NCI-H2171 treated with DMSO at 0.1 percent for 48 hours (cell line): ENCODE data around the gene ATP6V0C.
"Not testable (repeated sequence)": the region's sequence is repeated elsewhere in the genome, so short reads cannot be mapped to it uniquely, and the experiment has no call there.

Source experiments
- DNase-seq: peaks from one replicate; lab custom pipeline; 2025; lab: John Stamatoyannopoulos, UW

The ATP6V0C gene

DNA sequence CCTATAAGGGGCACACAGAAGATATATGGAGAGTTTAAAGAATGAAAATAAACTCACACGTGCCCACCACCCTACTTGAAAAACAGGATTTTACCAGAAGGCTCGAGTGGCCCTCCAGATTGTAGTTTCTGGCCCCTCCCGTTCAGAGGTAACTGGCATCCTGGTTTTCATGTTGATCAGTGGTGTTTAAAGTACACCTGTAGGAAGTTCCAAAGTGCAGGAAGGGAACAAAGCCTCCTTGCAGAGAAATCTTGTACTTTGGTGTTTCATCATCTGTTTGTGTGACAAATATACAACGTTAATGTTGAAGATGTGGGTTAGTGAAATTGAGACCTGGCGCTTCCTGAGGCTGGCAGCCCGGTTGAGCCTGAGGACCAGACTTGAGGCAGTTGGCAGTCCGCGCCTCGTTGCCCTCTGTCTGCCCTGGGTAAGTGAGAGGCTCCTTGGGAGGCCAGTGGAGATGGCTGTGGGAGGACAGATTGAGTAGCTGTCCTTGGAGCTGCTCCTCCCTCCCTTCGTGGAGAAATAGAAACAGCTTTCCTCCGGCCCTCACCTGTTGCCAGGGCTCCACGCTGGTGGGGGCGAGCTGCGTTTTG is 36.6 kb downstream of the ATP6V0C start:
- DNase-seq, result not testable (repeated sequence)

DNA sequence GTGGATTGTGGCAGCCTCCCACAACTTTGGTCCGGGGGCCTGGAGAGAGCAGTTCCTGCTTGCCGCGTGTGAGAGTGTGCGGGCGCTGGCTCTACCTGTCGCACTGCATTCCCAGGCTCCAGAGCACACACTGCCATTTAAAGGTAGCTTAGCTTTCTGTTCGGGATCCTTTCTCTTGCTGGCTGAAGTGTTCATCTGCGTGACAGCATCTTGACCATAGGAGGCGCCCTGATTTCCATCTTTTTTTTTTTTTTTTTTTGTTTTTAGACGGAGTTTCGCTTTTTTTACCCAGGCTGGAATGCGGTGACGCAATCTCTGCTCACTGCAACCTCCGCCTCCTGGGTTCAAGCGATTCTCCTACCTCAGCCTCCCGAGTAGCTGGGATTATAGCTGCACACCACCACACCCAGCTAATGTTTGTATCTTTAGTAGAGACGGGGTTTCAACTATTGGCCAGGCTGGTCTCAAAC is 37.7 kb downstream of the ATP6V0C start:
- not testable (repeated sequence) for DNase-seq

DNA sequence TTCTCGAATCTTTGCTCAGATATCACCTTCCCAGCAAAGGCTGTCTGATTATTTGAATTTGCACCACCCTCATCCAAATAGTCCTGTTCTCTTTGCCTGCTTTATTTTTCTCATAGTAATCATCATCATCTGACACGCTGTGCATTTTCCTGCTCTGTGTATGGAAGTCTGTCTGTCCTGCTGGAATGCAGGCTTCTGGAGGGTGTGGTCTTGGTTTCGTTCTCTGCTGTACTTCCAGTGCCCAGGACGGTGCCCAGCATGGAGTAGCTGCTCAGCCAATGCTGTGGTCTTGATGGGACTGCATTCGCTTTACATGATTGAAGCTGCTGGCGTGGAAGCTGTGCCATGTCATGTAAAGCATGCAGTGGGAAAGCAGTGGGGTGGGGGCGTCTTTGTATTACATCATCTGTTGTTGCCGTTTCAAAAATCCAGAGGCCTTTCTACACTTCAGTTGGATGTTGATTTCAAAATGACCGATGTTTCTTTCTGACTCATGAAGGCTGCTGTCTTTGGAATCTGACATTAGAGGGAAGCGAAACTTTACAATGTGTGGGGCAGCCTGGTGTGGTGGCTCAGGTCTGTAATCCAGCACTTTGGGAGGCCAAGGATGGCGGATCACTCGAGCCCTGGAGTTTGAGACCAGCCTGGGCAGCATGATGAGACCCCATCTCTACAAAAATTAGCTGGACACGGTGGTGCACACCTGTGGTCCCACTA is 41.1 kb downstream of the ATP6V0C start:
- not testable (repeated sequence) for DNase-seq

DNA sequence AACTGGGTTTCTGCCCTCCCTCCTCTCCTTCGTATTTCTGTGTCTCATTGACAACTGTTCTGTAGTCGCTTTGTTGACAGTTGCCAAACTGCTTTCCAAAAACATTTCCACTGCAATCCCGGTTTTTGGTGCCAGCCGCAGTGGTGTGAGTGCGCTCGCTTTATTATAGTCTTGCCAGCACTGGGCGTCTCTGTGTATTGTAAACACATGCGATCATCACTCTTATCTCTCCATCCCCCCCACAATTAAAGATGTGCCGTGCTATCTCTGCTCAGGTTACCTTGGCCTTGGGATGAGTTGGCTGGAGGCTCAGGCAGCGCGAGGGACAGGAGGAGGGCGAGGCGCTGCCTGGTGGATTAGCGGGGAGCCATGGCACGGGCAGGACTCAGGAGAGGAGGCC is 43.4 kb downstream of the ATP6V0C start:
- DNase-seq, result not testable (repeated sequence)

DNA sequence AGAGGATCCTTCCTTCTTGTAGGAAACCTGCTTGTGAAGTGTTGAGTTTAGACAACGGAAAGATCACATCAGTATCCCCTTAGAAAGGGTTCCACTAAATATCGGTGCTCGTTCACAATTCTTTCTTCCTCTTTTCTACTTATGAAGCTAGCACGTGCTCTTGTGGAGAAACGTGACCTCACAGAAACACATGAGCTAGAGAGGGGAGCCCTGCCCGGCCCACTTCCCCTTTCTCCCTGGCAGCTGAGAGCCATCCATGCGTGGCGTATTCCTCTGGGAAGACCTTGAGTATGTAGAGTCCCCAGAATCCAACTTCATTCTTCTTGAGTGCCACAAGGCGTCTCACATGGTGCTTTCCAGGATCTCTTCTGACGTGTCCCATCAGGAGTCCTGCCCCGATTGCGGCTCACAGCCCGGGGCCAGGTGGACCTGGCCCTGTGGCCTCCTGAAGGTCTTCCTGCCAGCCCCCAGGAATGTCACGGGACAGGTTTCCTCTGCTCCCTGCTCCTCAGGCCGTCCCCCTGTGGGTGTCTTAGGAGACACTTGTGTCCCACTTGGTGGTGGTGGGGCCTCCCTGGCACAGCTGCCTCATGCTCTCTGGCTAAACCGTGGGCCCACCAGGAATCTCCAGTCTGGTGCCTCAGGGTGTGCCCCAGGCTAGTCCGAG is 46.5 kb downstream of the ATP6V0C start:
- DNase-seq, result not testable (repeated sequence)

DNA sequence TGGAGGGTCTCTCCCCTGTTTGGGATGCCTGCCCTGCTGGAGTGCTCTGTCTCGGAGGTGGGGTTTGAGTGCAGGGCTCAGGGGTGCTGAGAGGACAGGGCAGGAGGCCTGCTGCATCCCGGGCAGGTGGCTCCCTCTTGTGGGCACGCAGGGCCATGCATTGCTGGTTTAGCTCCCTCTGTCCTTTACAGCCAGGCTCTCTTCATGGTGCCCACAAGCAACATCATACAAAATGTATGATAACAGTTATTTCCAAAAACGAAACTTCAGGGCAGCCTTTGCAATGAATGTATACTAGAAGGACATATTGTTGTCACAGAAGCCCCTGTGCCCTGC is 47.0 kb downstream of the ATP6V0C start:
- not testable (repeated sequence) for DNase-seq

DNA sequence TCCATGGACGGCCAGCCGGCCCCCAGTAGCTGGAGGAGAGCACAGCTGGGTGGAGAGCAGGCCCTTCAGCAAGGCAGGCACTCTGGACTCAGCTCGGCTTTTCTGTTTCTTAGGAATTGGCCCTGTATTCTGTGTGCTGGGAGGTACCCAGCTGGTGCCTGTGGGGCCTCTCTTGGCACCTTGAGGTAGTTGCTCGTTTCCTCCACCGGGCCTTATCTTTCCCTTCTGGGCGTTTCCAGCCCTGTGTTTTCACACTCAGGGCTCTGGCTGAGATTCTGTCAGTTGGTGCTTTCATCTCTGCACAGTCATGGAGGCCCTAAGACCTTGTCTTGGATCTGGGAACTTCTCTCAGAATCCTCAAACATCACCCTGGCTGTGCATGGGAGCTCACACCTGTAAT is 53.8 kb downstream of the ATP6V0C start:
- DNase-seq, result not testable (repeated sequence)

DNA sequence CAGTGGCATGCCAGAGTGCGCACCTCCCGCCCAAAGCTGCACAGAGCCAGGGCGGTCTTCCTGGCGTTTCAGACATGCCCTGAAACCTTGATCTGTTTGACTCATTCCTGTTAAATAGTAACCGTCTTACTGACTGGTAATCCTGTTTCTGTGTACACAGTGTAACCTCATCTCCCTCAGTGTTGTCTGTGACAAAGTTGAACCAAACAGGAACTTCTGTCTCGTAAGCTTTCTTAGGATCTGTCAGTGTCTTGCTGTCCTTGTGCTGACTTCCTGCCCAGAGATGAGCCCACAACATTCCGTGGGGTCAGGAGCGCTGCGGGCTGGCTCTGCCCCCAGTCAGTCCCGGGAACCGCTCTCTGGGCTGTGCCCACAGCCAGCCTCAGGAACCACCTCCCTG is 54.8 kb downstream of the ATP6V0C start:
- not testable (repeated sequence) for DNase-seq
